ENCODE data around the gene LARGE1. TPM values are rescaled to one million over a fixed set of nuclear protein-coding genes. Genes with fewer than 3 reads are reported as not detected.

LARGE1 gene
- total RNA-seq, 2 donors from 2014 or later: 12.5 to 21.1 TPM

GRCh38 chr22:33844273-33844672 is 76.0 kb downstream of the LARGE1 start:
- Histone ChIP-seq H3K9me3 (no peaks in the 10 kb centered on the region), H3K27ac (no peak overlapping the region), H3K27me3 (no peaks in the 10 kb centered on the region), H3K4me3 (no peak overlapping the region), H3K36me3 (replicated peaks in 1 of 2; ENCODE audit: insufficient read depth in 1 of 2, low read depth in 2 of 2) (no peaks in the 10 kb centered on the region), H3K4me1 (peaks cover 6% of the 10 kb centered on the region)
- TF ChIP-seq, protein P1, sequence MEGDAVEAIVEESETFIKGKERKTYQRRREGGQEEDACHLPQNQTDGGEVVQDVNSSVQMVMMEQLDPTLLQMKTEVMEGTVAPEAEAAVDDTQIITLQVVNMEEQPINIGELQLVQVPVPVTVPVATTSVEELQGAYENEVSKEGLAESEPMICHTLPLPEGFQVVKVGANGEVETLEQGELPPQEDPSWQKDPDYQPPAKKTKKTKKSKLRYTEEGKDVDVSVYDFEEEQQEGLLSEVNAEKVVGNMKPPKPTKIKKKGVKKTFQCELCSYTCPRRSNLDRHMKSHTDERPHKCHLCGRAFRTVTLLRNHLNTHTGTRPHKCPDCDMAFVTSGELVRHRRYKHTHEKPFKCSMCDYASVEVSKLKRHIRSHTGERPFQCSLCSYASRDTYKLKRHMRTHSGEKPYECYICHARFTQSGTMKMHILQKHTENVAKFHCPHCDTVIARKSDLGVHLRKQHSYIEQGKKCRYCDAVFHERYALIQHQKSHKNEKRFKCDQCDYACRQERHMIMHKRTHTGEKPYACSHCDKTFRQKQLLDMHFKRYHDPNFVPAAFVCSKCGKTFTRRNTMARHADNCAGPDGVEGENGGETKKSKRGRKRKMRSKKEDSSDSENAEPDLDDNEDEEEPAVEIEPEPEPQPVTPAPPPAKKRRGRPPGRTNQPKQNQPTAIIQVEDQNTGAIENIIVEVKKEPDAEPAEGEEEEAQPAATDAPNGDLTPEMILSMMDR (IDR thresholded peaks at IDR 0.05): no peak
- no peak for TF ChIP-seq POLR2A (IDR thresholded peaks at IDR 0.05)
- 77 to 80% methylated on average over 6 of the region's 6 CpGs for WGBS, 2 donors
- intact Hi-C loops (cut with DNase I): no loop called here
- no peak for DNase-seq
- ATAC-seq: no peak

DNA sequence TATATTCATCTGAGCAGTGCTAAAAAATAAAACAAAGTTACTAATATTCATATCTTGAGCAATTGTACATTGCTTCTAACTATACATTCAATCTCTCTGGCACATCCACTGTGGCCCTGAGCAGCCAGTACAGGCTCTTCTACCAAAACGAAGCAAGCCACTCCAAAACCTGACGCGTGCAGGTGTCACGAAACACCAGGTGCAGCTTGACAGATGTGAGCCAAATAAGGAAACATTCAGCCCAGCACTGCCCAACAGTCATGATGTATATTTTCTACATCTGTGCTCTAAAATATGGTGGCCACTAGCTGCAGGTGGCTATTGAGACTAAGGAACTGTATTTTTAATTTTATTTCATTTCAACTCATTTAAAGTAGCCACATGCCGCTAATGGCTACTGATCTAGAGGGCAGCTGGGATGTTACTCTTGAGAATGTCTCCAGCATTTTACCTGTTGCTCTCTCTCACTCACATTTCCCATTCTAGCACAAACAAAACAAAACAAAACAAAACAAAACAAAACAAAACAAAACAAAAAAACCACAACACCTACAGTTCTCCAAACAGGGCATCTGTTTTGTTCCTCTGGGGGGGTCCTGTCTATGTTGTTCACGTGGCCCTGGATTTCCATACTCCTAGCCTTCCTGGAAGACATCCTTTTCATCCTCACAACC is 77.7 kb downstream of the LARGE1 start:
- ATAC-seq (no peak), DNase-seq (no peak)
- TF ChIP-seq POLR2A (IDR thresholded peaks at IDR 0.05): no peak
- TF ChIP-seq, protein P1 (IDR thresholded peaks at IDR 0.05): no peak
- Histone ChIP-seq H3K4me3 (no peak overlapping the region), H3K4me1 (peaks cover 20% of the 10 kb centered on the region), H3K9me3 (no peaks in the 10 kb centered on the region), H3K27ac (no peak overlapping the region), H3K27me3 (no peaks in the 10 kb centered on the region), H3K36me3 (replicated peaks in 1 of 2; ENCODE audit: insufficient read depth in 1 of 2, low read depth in 2 of 2) (no peaks in the 10 kb centered on the region)
- 83 to 86% methylated on average over 6 of the region's 6 CpGs for WGBS, 2 donors
- intact Hi-C loops (cut with DNase I): no loop called here

DNA sequence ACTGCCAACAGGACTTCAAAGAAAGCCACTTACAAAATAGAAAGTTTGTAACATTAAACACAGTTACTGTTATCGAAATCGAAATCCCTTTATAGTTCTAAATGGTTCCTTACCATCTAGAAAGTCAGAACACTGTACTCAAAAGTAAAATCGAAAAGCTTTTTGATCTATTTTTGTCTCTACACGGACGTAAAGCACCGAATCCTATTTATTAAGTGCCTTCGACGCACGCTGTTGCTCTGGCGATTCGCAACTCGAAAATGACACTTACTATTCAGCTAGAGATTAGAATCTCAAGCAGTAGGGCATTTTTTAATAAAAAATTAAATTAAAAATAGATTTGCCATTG is 78.3 kb downstream of the LARGE1 start:
- H3K27me3 ChIP-seq: no peaks in the 10 kb centered on the region
- no peak for TF ChIP-seq POLR2A (IDR thresholded peaks at IDR 0.05)
- TF ChIP-seq, protein P1 (IDR thresholded peaks at IDR 0.05): no peak
- intact Hi-C loops (cut with DNase I): no loop called here
- H3K9me3 ChIP-seq: no peaks in the 10 kb centered on the region
- ATAC-seq (no peak), DNase-seq (no peak)
- no peaks in the 10 kb centered on the region for H3K36me3 ChIP-seq (replicated peaks in 1 of 2; ENCODE audit: insufficient read depth in 1 of 2, low read depth in 2 of 2)
- no peak overlapping the region for H3K4me3 ChIP-seq
- H3K4me1 ChIP-seq: peaks cover 23% of the 10 kb centered on the region
- WGBS, 2 donors: 92 to 93% methylated on average over 12 of the region's 12 CpGs
- H3K27ac ChIP-seq: no peak overlapping the region

- Histone ChIP-seq H3K9me3 (no peaks in the 10 kb centered on the region), H3K27ac (no peak overlapping the region), H3K36me3 (replicated peaks in 1 of 2; ENCODE audit: insufficient read depth in 1 of 2, low read depth in 2 of 2) (no peaks in the 10 kb centered on the region), H3K4me3 (no peak overlapping the region), H3K27me3 (no peaks in the 10 kb centered on the region), H3K4me1 (peaks cover 24% of the 10 kb centered on the region)
- ATAC-seq (no peak), DNase-seq (no peak)
- WGBS, 2 donors: 57 to 72% methylated on average over 4 of the region's 4 CpGs
- TF ChIP-seq POLR2A (IDR thresholded peaks at IDR 0.05): no peak
- TF ChIP-seq, protein P1 (IDR thresholded peaks at IDR 0.05): no peak
- intact Hi-C loops (cut with DNase I): no loop called here
These were observed 78.8 kb downstream of the LARGE1 start for GRCh38 chr22:33841281-33842005.

Data from body of pancreas (tissue), 4 donors.